ENCODE data around the gene CCL17.
"Not testable (repeated sequence)": the region's sequence is repeated elsewhere in the genome, so short reads cannot be mapped to it uniquely, and the experiment has no call there.

Gene CCL17

GRCh38 chr16:57403965-57404817 is at the start of gene CCL17:
Gene CCL17 (plus strand): TSS chr16:57404767. CDS start chr16:57413933, 9,166 bp downstream.
- DNase-seq (ENCODE audit: low read depth in 1 of 2, low spot score in 1 of 2) = no peak

- DNase-seq (ENCODE audit: low read depth in 1 of 2, low spot score in 1 of 2) = no peak
Observed at GRCh38 chr16:57355898-57356414, 48.6 kb upstream of the CCL17 start.

GRCh38 chr16:57356547-57356946 is 48.0 kb upstream of the CCL17 start:
- DNase-seq (ENCODE audit: low read depth in 1 of 2, low spot score in 1 of 2) = no peak

GRCh38 chr16:57357330-57358085 is 47.1 kb upstream of the CCL17 start:
- no peak for DNase-seq (ENCODE audit: low read depth in 1 of 2, low spot score in 1 of 2)

GRCh38 chr16:57358086-57358420 is 46.5 kb upstream of the CCL17 start:
- DNase-seq (ENCODE audit: low read depth in 1 of 2, low spot score in 1 of 2) = no peak

GRCh38 chr16:57358527-57359095 is 46.0 kb upstream of the CCL17 start, which contains the start of gene CCL22:
Gene CCL22 (plus strand): TSS chr16:57358783. CDS start chr16:57358817, 34 bp downstream.
- no peak for DNase-seq (ENCODE audit: low read depth in 1 of 2, low spot score in 1 of 2)

- DNase-seq (ENCODE audit: low read depth in 1 of 2, low spot score in 1 of 2) = no peak
Observed at GRCh38 chr16:57360321-57360935, 44.1 kb upstream of the CCL17 start.

GRCh38 chr16:57361404-57361803 is 43.2 kb upstream of the CCL17 start:
- no peak for DNase-seq (ENCODE audit: low read depth in 1 of 2, low spot score in 1 of 2)

- no peak for DNase-seq (ENCODE audit: low read depth in 1 of 2, low spot score in 1 of 2)
Observed at GRCh38 chr16:57364143-57364542, 40.4 kb upstream of the CCL17 start.

GRCh38 chr16:57366544-57367040 is 38.0 kb upstream of the CCL17 start:
- no peak for DNase-seq (ENCODE audit: low read depth in 1 of 2, low spot score in 1 of 2)

GRCh38 chr16:57367116-57367752 is 37.3 kb upstream of the CCL17 start:
- no peak for DNase-seq (ENCODE audit: low read depth in 1 of 2, low spot score in 1 of 2)

GRCh38 chr16:57371494-57372371 is 32.8 kb upstream of the CCL17 start:
- DNase-seq (ENCODE audit: low read depth in 1 of 2, low spot score in 1 of 2) = no peak

- no peak for DNase-seq (ENCODE audit: low read depth in 1 of 2, low spot score in 1 of 2)
Observed at GRCh38 chr16:57372372-57373116, 32.0 kb upstream of the CCL17 start, which contains the start of gene CX3CL1. Gene CX3CL1 (plus strand): TSS chr16:57372490. CDS start chr16:57372569, 79 bp downstream.

- no peak for DNase-seq (ENCODE audit: low read depth in 1 of 2, low spot score in 1 of 2)
Observed at GRCh38 chr16:57373117-57373947, 31.2 kb upstream of the CCL17 start.

GRCh38 chr16:57374067-57374534 is 30.5 kb upstream of the CCL17 start:
- no peak for DNase-seq (ENCODE audit: low read depth in 1 of 2, low spot score in 1 of 2)

- not testable (repeated sequence) for DNase-seq (ENCODE audit: low read depth in 1 of 2, low spot score in 1 of 2)
Observed at GRCh38 chr16:57374925-57375465, 29.6 kb upstream of the CCL17 start.

GRCh38 chr16:57376313-57376818 is 28.2 kb upstream of the CCL17 start:
- DNase-seq (ENCODE audit: low read depth in 1 of 2, low spot score in 1 of 2) = no peak

All from activated CD4-positive, alpha-beta T cell treated with anti-CD3 and anti-CD28 coated beads, Interleukin-2, amount 50 U/mL, for 24 hours (primary cell).